ENCODE measurements around the gene EPOP. TPM values are rescaled to one million over a fixed set of nuclear protein-coding genes. Genes with fewer than 3 reads are reported as not detected.

The EPOP gene
- total RNA-seq, result 1 to 10 TPM; 1.8 to 3.2 (median 2.8) TPM

DNA sequence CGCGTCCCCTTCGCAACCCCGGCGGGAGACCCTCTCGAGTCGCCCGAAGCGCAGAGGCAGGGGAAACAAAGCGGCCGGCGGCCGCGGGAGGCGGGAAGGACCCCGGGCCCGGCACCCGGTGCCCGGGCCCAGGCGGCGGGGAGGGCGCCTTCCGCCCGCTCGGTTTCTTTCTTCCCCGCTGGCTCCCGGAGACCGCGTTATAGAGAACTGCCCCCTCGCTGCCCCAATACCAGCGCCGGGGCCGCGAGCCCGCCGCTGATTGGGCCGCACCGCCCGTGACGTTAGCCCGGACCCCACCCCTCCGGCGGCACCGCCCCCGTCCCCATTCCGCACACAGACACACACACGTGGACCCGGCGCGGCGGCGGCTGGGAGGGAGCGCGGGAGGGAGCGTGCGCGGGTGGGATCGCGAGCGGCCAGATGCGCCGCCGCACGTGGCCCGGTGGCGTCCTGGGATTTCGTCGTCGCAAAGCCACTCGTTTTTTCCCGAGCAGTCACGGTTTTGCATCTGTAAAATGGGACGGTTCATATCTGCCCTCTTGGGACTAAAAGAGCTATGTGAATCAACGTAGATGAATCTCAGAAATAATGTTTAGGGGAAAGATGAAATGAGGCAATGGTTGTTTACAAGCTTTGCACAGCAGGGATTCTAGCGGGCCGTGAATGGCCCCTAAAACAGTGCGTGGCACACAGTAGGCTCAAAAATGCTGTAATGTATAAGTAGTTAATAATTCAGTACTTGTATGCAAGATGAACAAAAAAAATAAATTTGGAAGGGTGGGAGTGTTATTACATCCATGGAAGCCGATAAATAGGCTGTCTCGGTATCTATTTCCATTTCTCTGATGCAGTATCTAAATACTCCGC is at the start of gene EPOP:
TSS of gene EPOP (minus strand) at position 209 of the 867 bp plus-strand sequence. CDS start 462 bp downstream, outside the sequence.
- DNase-seq, result peak; percentile 35
- Histone ChIP-seq H3K4me1 (peaks cover 15 to 59% (median 26%) of the 10 kb centered on the region in 3 donors), H3K4me3 (peak within 1 kb of the TSS; percentile 53 to 76 (median 64)), H3K9me3 (no peaks in the 10 kb centered on the region), H3K27ac (peak within 1 kb of the TSS in 3 of 4 donors; percentile 43 to 65 (median 58)), H3K27me3 (peaks cover 0 to 63% (median 13%) of the 10 kb centered on the region in 4 donors), H3K36me3 (no peaks in the 10 kb centered on the region)
- TF ChIP-seq POLR2A (IDR thresholded peaks at IDR 0.05), result peak in 2 of 4 donors; percentile 57 to 73
- TF ChIP-seq, protein P1, sequence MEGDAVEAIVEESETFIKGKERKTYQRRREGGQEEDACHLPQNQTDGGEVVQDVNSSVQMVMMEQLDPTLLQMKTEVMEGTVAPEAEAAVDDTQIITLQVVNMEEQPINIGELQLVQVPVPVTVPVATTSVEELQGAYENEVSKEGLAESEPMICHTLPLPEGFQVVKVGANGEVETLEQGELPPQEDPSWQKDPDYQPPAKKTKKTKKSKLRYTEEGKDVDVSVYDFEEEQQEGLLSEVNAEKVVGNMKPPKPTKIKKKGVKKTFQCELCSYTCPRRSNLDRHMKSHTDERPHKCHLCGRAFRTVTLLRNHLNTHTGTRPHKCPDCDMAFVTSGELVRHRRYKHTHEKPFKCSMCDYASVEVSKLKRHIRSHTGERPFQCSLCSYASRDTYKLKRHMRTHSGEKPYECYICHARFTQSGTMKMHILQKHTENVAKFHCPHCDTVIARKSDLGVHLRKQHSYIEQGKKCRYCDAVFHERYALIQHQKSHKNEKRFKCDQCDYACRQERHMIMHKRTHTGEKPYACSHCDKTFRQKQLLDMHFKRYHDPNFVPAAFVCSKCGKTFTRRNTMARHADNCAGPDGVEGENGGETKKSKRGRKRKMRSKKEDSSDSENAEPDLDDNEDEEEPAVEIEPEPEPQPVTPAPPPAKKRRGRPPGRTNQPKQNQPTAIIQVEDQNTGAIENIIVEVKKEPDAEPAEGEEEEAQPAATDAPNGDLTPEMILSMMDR (IDR thresholded peaks at IDR 0.05), result peak in 1 of 6 experiments; percentile 9
- 12 to 26% methylated on average over 8 to 19 of the region's 80 CpGs for WGBS, 2 donors
- intact Hi-C loops (cut with DNase I), result loop anchor here (2.0 kb wide), 1 partner anchor 30 kb away; the partner anchor contains the start of gene MLLT6

DNA sequence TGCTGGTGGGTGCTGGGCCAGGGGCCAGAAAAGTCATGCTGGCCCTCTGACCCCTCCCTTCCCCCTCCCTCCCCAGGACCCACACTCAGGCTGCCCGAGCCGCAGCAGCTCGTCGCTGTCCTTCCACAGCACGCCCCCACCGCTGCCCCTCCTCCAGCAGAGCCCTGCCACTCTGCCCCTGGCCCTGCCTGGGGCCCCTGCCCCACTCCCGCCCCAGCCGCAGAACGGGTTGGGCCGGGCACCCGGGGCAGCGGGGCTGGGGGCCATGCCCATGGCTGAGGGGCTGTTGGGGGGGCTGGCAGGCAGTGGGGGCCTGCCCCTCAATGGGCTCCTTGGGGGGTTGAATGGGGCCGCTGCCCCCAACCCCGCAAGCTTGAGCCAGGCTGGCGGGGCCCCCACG is 47.0 kb upstream of the EPOP start:
- Histone ChIP-seq H3K4me1 (peaks cover 0 to 40% (median 0%) of the 10 kb centered on the region in 3 donors), H3K36me3 (peaks cover 23 to 95% (median 32%) of the 10 kb centered on the region in 3 donors), H3K27ac (peak overlapping the region in 1 of 4 donors; percentile 5), H3K27me3 (no peaks in the 10 kb centered on the region), H3K4me3 (no peak overlapping the region), H3K9me3 (no peaks in the 10 kb centered on the region)
- intact Hi-C loops (cut with DNase I), result no loop called here
- WGBS, 2 donors, result 89% methylated on average over 5 of the region's 16 CpGs; no CpG with 5 or more reads in 1 of the 2 donors
- TF ChIP-seq POLR2A (IDR thresholded peaks at IDR 0.05), result no peak
- TF ChIP-seq, protein P1 (IDR thresholded peaks at IDR 0.05), result no peak
- no peak for DNase-seq

DNA sequence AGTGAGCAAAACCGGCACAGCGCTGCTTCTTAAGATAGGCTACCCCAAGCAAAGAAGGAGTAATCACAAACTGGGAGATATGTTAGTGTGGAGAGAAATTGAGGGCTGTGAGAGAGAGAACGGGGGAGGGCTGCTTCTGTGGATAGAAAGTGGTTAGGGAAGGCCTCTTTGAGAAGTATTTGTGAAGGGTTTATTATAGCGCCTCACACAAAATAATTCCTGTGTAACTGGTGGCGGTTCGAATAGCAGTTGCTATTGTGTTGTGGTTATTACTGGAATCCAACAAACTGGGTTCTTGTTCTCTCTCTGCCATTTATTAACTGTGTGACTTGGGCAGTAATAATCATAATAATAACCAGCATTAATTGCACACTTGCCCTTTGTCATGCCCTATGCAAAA is 46.2 kb upstream of the EPOP start:
- Histone ChIP-seq H3K27ac (no peak overlapping the region), H3K27me3 (no peaks in the 10 kb centered on the region), H3K36me3 (peaks cover 28 to 100% (median 40%) of the 10 kb centered on the region in 3 donors), H3K4me1 (peaks cover 0 to 40% (median 0%) of the 10 kb centered on the region in 3 donors), H3K9me3 (no peaks in the 10 kb centered on the region), H3K4me3 (no peak overlapping the region)
- TF ChIP-seq, protein P1 (IDR thresholded peaks at IDR 0.05), result no peak
- no peak for TF ChIP-seq POLR2A (IDR thresholded peaks at IDR 0.05)
- WGBS, 2 donors, result 89% methylated on average over 6 of the region's 6 CpGs
- DNase-seq, result no peak
- intact Hi-C loops (cut with DNase I), result no loop called here

DNA sequence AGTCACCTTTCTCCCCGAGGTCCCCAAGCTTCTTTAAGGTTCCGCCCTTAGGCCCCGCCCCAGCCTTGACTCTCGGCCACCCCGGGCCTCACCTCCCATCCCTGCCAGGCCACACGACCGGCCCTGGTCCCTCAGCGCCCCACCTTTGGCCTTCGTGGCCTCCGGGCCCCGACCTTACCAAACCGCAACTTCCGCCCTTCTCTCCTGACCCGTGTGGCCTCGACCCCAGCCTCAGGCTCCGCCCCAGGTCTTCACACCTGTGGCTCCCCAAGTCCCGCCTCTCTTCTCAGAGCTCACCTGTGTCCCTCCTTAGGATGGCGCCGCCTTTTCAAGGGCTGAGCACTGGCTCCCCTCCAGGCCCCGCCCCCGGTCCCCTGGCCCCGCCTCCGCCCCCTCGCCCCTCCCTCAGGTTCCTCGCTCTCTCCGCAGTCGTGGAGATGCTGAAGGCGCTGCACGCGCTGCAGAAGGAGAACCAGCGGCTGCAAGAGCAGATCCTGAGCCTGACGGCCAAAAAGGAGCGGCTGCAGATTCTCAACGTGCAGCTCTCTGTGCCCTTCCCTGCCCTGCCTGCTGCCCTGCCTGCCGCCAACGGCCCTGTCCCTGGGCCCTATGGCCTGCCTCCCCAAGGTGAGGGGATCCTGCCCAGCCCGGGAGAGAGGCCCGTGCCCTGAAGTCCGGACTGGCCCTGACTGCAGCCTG is 45.3 kb upstream of the EPOP start:
- no peaks in the 10 kb centered on the region for H3K9me3 ChIP-seq
- 74 to 75% methylated on average over 20 to 28 of the region's 39 CpGs for WGBS, 2 donors

More for the DNA sequence above, 45.3 kb upstream of the EPOP start:
- no peak for DNase-seq
- no peak overlapping the region for H3K4me3 ChIP-seq
- peaks cover 0 to 38% (median 0%) of the 10 kb centered on the region in 3 donors for H3K4me1 ChIP-seq
- H3K27me3 ChIP-seq, result no peaks in the 10 kb centered on the region
- H3K27ac ChIP-seq, result no peak overlapping the region
- intact Hi-C loops (cut with DNase I), result no loop called here
- TF ChIP-seq, protein P1 (IDR thresholded peaks at IDR 0.05), result no peak
- TF ChIP-seq POLR2A (IDR thresholded peaks at IDR 0.05), result no peak
- peaks cover 34 to 100% (median 45%) of the 10 kb centered on the region in 3 donors for H3K36me3 ChIP-seq
